Neuronal stem cell (in vitro differentiated cells): ENCODE measurements around the gene ATP6V1A.

Experiments used
- DNase-seq: peaks from one replicate; pipeline ENCODE4 v3.0.0-alpha.2; 2013; ENCODE audit warnings: low spot score
- H2AFZ ChIP-seq: one replicate; pipeline ENCODE4 v1.6.1; 2013; ENCODE audit warnings: mild to moderate bottlenecking, low read length, inconsistent platforms
- H2AK5ac ChIP-seq: 2 replicates; pipeline ENCODE4 v1.6.1; 2013; ENCODE audit warnings: low read depth, mild to moderate bottlenecking, inconsistent platforms, low read length, moderate library complexity, mixed read lengths
- H2BK120ac ChIP-seq: 2 replicates; pipeline ENCODE4 v1.6.1; 2013; ENCODE audit warnings: low read depth, mild to moderate bottlenecking, inconsistent platforms, low read length, moderate library complexity, mixed read lengths
- H2BK12ac ChIP-seq: one replicate; pipeline ENCODE4 v1.6.1; 2013; ENCODE audit warnings: low read length, inconsistent platforms
- H2BK15ac ChIP-seq: 2 replicates; pipeline ENCODE4 v1.6.1; 2013; ENCODE audit warnings: mild to moderate bottlenecking, low read length, inconsistent platforms, mixed read lengths
- H2BK5ac ChIP-seq: one replicate; pipeline ENCODE4 v1.6.1; 2013; ENCODE audit warnings: inconsistent platforms, mild to moderate bottlenecking, low read length, moderate library complexity
- H3K14ac ChIP-seq: one replicate; pipeline ENCODE4 v1.6.1; 2013; ENCODE audit warnings: low read length, inconsistent platforms
- H3K18ac ChIP-seq: 2 replicates; pipeline ENCODE4 v1.6.1; 2013; ENCODE audit warnings: low read length, inconsistent platforms
- H3K23ac ChIP-seq: 2 replicates; pipeline ENCODE4 v1.6.1; 2013; ENCODE audit warnings: low read depth, mild to moderate bottlenecking, mixed read lengths, low read length, inconsistent platforms; ENCODE audit not compliant: poor library complexity
- H3K27ac ChIP-seq: replicated peaks from 3 replicates; pipeline ENCODE4 v1.5.1; 2013; ENCODE audit warnings: low read length, inconsistent platforms
- H3K27me3 ChIP-seq, 3 experiments: 2 replicates each; pipeline ENCODE4 v1.6.1; 2013; ENCODE audit warnings: low read length in 3 of 3, mild to moderate bottlenecking in 2 of 3, inconsistent platforms in 1 of 3, low read depth in 1 of 3, mixed read lengths in 1 of 3, moderate library complexity in 1 of 3; ENCODE audit not compliant: control insufficient read depth in 3 of 3, insufficient read depth in 3 of 3
- H3K36me3 ChIP-seq, 2 donors: replicated peaks in 1 of 2; 2 replicates each; pipeline ENCODE4 v1.6.1; 2013; ENCODE audit warnings: low read length in 2 of 2; ENCODE audit not compliant: control insufficient read depth in 2 of 2, insufficient read depth in 2 of 2
- H3K4ac ChIP-seq: 2 replicates; pipeline ENCODE4 v1.6.1; 2013; ENCODE audit warnings: inconsistent platforms, mild to moderate bottlenecking, low read length, moderate library complexity
- H3K4me1 ChIP-seq, 2 donors: 1 replicate in 1 of 2; 2 replicates in 1 of 2; pipeline ENCODE4 v1.6.1; 2013; ENCODE audit warnings: low read length in 2 of 2, low read depth in 1 of 2; ENCODE audit not compliant: control insufficient read depth in 2 of 2, insufficient read depth in 1 of 2
- H3K4me2 ChIP-seq: one replicate; pipeline ENCODE4 v1.6.1; 2013; ENCODE audit warnings: mild to moderate bottlenecking, low read length, inconsistent platforms; ENCODE audit not compliant: insufficient read depth, poor library complexity, severe bottlenecking
- H3K4me3 ChIP-seq, 2 donors: 2 replicates each; pipeline ENCODE4 v1.5.1; 2013; ENCODE audit warnings: low read length in 2 of 2, mild to moderate bottlenecking in 2 of 2, inconsistent platforms in 1 of 2, moderate library complexity in 1 of 2
- H3K79me1 ChIP-seq: one replicate; pipeline ENCODE4 v1.6.1; 2013; ENCODE audit warnings: low read depth, mild to moderate bottlenecking, inconsistent platforms, low read length, moderate library complexity
- H3K9ac ChIP-seq: one replicate; pipeline ENCODE4 v1.6.1; 2013; ENCODE audit warnings: mild to moderate bottlenecking, low read depth, low read length, inconsistent platforms; ENCODE audit not compliant: poor library complexity
- H3K9me3 ChIP-seq, 2 donors: replicated peaks in 1 of 2; 2 replicates each; pipeline versions ENCODE3 to v1.6.1; 2013; ENCODE audit warnings: low read length in 2 of 2, mild to moderate bottlenecking in 2 of 2, inconsistent platforms in 1 of 2, low read depth in 1 of 2, mixed read lengths in 1 of 2, moderate library complexity in 1 of 2; ENCODE audit not compliant: control insufficient read depth in 2 of 2, insufficient read depth in 1 of 2
- H4K8ac ChIP-seq: one replicate; pipeline ENCODE4 v1.6.1; 2013; ENCODE audit warnings: low read depth, mild to moderate bottlenecking, inconsistent platforms, low read length, moderate library complexity
- H4K91ac ChIP-seq: one replicate; pipeline ENCODE4 v1.6.1; 2013; ENCODE audit warnings: low read length, low read depth, mild to moderate bottlenecking, inconsistent platforms; ENCODE audit not compliant: poor library complexity
- WGBS, 2 donors: extraction: QIAGEN DNeasy Blood & Tissue Kit; methylation state at CpG; one replicate each; pipeline ENCODE4 v1.1.7; 2013; ENCODE audit warnings: missing lambda C conversion rate in 2 of 2, mixed read lengths in 1 of 2; ENCODE audit not compliant: insufficient read length in 2 of 2, insufficient replicate concordance in 1 of 2; ENCODE audit errors: extremely low coverage in 2 of 2; 5-methylcytosine and 5-hydroxymethylcytosine counted together

The ATP6V1A gene

GRCh38 chr3:113828600-113828999 lies 81.8 kb downstream of the ATP6V1A start:
- Histone ChIP-seq H4K91ac (no peak overlapping the region), H2BK12ac (no peak overlapping the region), H3K79me1 (no peaks in the 10 kb centered on the region), H3K9me3 (peaks cover 0 to 3% of the 10 kb centered on the region in 2 donors), H2BK15ac (no peak overlapping the region), H2BK120ac (no peak overlapping the region), H3K27me3 (no peaks in the 10 kb centered on the region), H2BK5ac (no peak overlapping the region), H3K4me1 (no peaks in the 10 kb centered on the region), H3K9ac (no peak overlapping the region), H3K4me3 (no peak overlapping the region), H3K4ac (no peak overlapping the region), H3K14ac (no peak overlapping the region), H2AK5ac (no peak overlapping the region), H3K4me2 (no peak overlapping the region), H3K36me3 (no peaks in the 10 kb centered on the region), H2AFZ (no peak overlapping the region), H4K8ac (no peak overlapping the region), H3K27ac (no peak overlapping the region), H3K18ac (no peak overlapping the region), H3K23ac (no peak overlapping the region)
- no CpG with 5 or more reads among the region's 1 CpG for WGBS, 2 donors
- DNase-seq, result no peak

GRCh38 chr3:113829576-113830354 lies 82.9 kb downstream of the ATP6V1A start:
- Histone ChIP-seq H3K27ac (no peak overlapping the region), H4K91ac (no peak overlapping the region), H3K14ac (no peak overlapping the region), H3K4me1 (no peaks in the 10 kb centered on the region), H3K4me2 (no peak overlapping the region), H3K4ac (no peak overlapping the region), H3K9ac (no peak overlapping the region), H2AK5ac (no peak overlapping the region), H3K4me3 (no peak overlapping the region), H2BK15ac (no peak overlapping the region), H3K79me1 (no peaks in the 10 kb centered on the region), H3K36me3 (no peaks in the 10 kb centered on the region), H3K23ac (no peak overlapping the region), H3K9me3 (peaks cover 0 to 3% of the 10 kb centered on the region in 2 donors), H3K27me3 (no peaks in the 10 kb centered on the region), H2BK12ac (no peak overlapping the region), H2BK5ac (no peak overlapping the region), H4K8ac (no peak overlapping the region), H2AFZ (no peak overlapping the region), H3K18ac (no peak overlapping the region), H2BK120ac (no peak overlapping the region)
- DNase-seq, result no peak
- WGBS, 2 donors, result no CpG with 5 or more reads among the region's 10 CpGs

- H2BK15ac ChIP-seq, result no peak overlapping the region
- no peak overlapping the region for H2BK12ac ChIP-seq
- no peak overlapping the region for H2BK5ac ChIP-seq
- H3K18ac ChIP-seq, result no peak overlapping the region
- no peak overlapping the region for H2BK120ac ChIP-seq
- no peaks in the 10 kb centered on the region for H3K36me3 ChIP-seq
- no peak overlapping the region for H4K8ac ChIP-seq
- no peaks in the 10 kb centered on the region for H3K27me3 ChIP-seq
- no peak overlapping the region for H3K4me2 ChIP-seq
- H2AFZ ChIP-seq, result no peak overlapping the region
- no peak overlapping the region for H3K14ac ChIP-seq
- no peak overlapping the region for H3K23ac ChIP-seq
- no peak overlapping the region for H3K27ac ChIP-seq
- no CpG with 5 or more reads among the region's 1 CpG for WGBS, 2 donors
- no peak overlapping the region for H2AK5ac ChIP-seq
- no peaks in the 10 kb centered on the region for H3K4me1 ChIP-seq
- no peak for DNase-seq
- H3K9me3 ChIP-seq, result peaks cover 0 to 3% of the 10 kb centered on the region in 2 donors
- H3K79me1 ChIP-seq, result no peaks in the 10 kb centered on the region
- no peak overlapping the region for H3K4ac ChIP-seq
- H3K4me3 ChIP-seq, result no peak overlapping the region
- H3K9ac ChIP-seq, result no peak overlapping the region
- H4K91ac ChIP-seq, result no peak overlapping the region
Measured at GRCh38 chr3:113831103-113831355, 84.2 kb downstream of the ATP6V1A start.

- H3K18ac ChIP-seq, result no peak overlapping the region
- peaks cover 0 to 3% of the 10 kb centered on the region in 2 donors for H3K9me3 ChIP-seq
- H3K9ac ChIP-seq, result no peak overlapping the region
- H2BK120ac ChIP-seq, result no peak overlapping the region
- no peaks in the 10 kb centered on the region for H3K79me1 ChIP-seq
- H3K14ac ChIP-seq, result no peak overlapping the region
- H4K8ac ChIP-seq, result no peak overlapping the region
- H3K4me2 ChIP-seq, result no peak overlapping the region
- H3K4me1 ChIP-seq, result no peaks in the 10 kb centered on the region
- WGBS, 2 donors, result no CpG with 5 or more reads among the region's 5 CpGs
- no peak overlapping the region for H3K4ac ChIP-seq
- no peak overlapping the region for H3K23ac ChIP-seq
- H2BK5ac ChIP-seq, result no peak overlapping the region
- H2BK12ac ChIP-seq, result no peak overlapping the region
- H3K4me3 ChIP-seq, result no peak overlapping the region
- H4K91ac ChIP-seq, result no peak overlapping the region
- no peaks in the 10 kb centered on the region for H3K36me3 ChIP-seq
- no peaks in the 10 kb centered on the region for H3K27me3 ChIP-seq
- no peak overlapping the region for H3K27ac ChIP-seq
- H2BK15ac ChIP-seq, result no peak overlapping the region
- H2AFZ ChIP-seq, result no peak overlapping the region
- no peak overlapping the region for H2AK5ac ChIP-seq
- no peak for DNase-seq
Measured at GRCh38 chr3:113832477-113833164, 85.8 kb downstream of the ATP6V1A start.
